Thyroid gland (tissue), 4 donors: Measurements from ENCODE around the gene FKBP1A. TPM values are rescaled to one million over a fixed set of nuclear protein-coding genes. Genes with fewer than 3 reads are reported as not detected.

ENCODE experiments used
- DNase-seq, 2 donors: peaks; one replicate each; pipeline ENCODE4 v3.0.0-alpha.2; 2019
- H3K27ac ChIP-seq, 3 donors: fragments of 200-600 bp; sonication (generic); 1 replicate in 2 of 3; 2 replicates in 1 of 3; pipeline ENCODE4 v1.5.1; 2016 to 2019; ENCODE audit warnings: mild to moderate bottlenecking in 1 of 3, moderate library complexity in 1 of 3
- H3K27me3 ChIP-seq: fragments of 200-600 bp; sonication (generic); one replicate; pipeline ENCODE4 v1.5.1; 2019
- H3K36me3 ChIP-seq, 2 donors: fragments of 200-600 bp; sonication (generic); one replicate each; pipeline ENCODE4 v1.5.1; 2016 to 2019
- H3K4me1 ChIP-seq, 2 donors: fragments of 200-600 bp; sonication (generic); one replicate each; pipeline ENCODE4 v1.5.1; 2017 to 2019
- H3K4me3 ChIP-seq, 3 donors: fragments of 200-600 bp; sonication (generic); replicated peaks in 1 of 3; 1 replicate in 2 of 3; 2 replicates in 1 of 3; pipeline ENCODE4 v1.5.1; 2016; ENCODE audit warnings: mild to moderate bottlenecking in 1 of 3
- H3K9me3 ChIP-seq: fragments of 200-600 bp; sonication (generic); one replicate; pipeline ENCODE4 v1.5.1; 2017
- CTCF ChIP-seq, 6 experiments: fragments of 200-600 bp in 3 of 6; fragments of 450-650 bp in 3 of 6; sonication (generic) in 3 of 6; IDR thresholded peaks; one replicate each; pipeline ENCODE4 v1.5.1; 2016 to 2019; ENCODE audit warnings: antibody characterized with exemption in 6 of 6, mild to moderate bottlenecking in 2 of 6, inconsistent platforms in 1 of 6, moderate library complexity in 1 of 6
- POLR2A ChIP-seq, 2 donors: fragments of 450-650 bp; IDR thresholded peaks; one replicate each; pipeline ENCODE4 v1.6.1; 2017; ENCODE audit warnings: antibody characterized with exemption in 2 of 2, mild to moderate bottlenecking in 2 of 2, moderate library complexity in 1 of 2
- WGBS, 2 donors: methylation state at CpG; one replicate each; pipeline ENCODE4 v1.1.5; 2017; 5-methylcytosine and 5-hydroxymethylcytosine counted together
- intact Hi-C: fragments of 100-400 bp; cut with DNase I; formaldehyde crosslinking; loops from one replicate; pipeline ENCODE4 v1.15.1; 2023
- total RNA-seq, 4 donors: library from RNA; depleted of rRNA; stranded (reverse); fragments of >200 nt; gene quantifications; one replicate each; pipeline ENCODE4 v1.2.3, GENCODE V29; 2016

The FKBP1A gene
- total RNA-seq, 4 donors from 2014 or later: 142 to 272 (median 189) TPM

- Histone ChIP-seq H3K4me1 (no peaks in the 10 kb centered on the region), H3K9me3 (no peaks in the 10 kb centered on the region), H3K4me3 (no peak overlapping the region), H3K27ac (no peak overlapping the region), H3K36me3 (peaks cover 1 to 4% of the 10 kb centered on the region in 2 donors), H3K27me3 (no peaks in the 10 kb centered on the region)
- peak; percentile 58 to 76 for DNase-seq
- 35 to 38% methylated on average over 5 of the region's 5 CpGs for WGBS, 2 donors
- intact Hi-C loops: loop anchor here (5.0 kb wide), 1 partner anchor 125 kb away; no protein-coding TSS in a partner anchor
- no peak for TF ChIP-seq POLR2A (IDR thresholded peaks at IDR 0.05)
- TF ChIP-seq CTCF (IDR thresholded peaks at IDR 0.05): peak; percentile 60 to 92 (median 74)
These were observed 44.5 kb upstream of the FKBP1A start for GRCh38 chr20:1437235-1437904.

- WGBS, 2 donors: 89 to 91% methylated on average over 8 of the region's 8 CpGs
These were observed 43.4 kb upstream of the FKBP1A start for GRCh38 chr20:1436263-1436662.

GRCh38 chr20:1435337-1435699, 42.5 kb upstream of the FKBP1A start:
- no peaks in the 10 kb centered on the region for H3K36me3 ChIP-seq
- intact Hi-C loops: loop anchor here (5.0 kb wide), 1 partner anchor 123 kb away; no protein-coding TSS in a partner anchor
- H3K4me1 ChIP-seq: no peaks in the 10 kb centered on the region
- no peak overlapping the region for H3K4me3 ChIP-seq
- no peak overlapping the region for H3K27ac ChIP-seq
- H3K27me3 ChIP-seq: no peaks in the 10 kb centered on the region
- no peak for DNase-seq
- TF ChIP-seq CTCF (IDR thresholded peaks at IDR 0.05) (no peak), POLR2A (IDR thresholded peaks at IDR 0.05) (no peak)
- no peaks in the 10 kb centered on the region for H3K9me3 ChIP-seq

More at GRCh38 chr20:1436263-1436662, 43.4 kb upstream of the FKBP1A start:
- H3K4me3 ChIP-seq: no peak overlapping the region
- DNase-seq: no peak
- H3K9me3 ChIP-seq: no peaks in the 10 kb centered on the region
- H3K4me1 ChIP-seq: no peaks in the 10 kb centered on the region
- H3K36me3 ChIP-seq: no peaks in the 10 kb centered on the region
- no peak overlapping the region for H3K27ac ChIP-seq
- no peak for TF ChIP-seq POLR2A (IDR thresholded peaks at IDR 0.05)
- no peak for TF ChIP-seq CTCF (IDR thresholded peaks at IDR 0.05)
- H3K27me3 ChIP-seq: no peaks in the 10 kb centered on the region
- intact Hi-C loops: loop anchor here (5.0 kb wide), 1 partner anchor 124 kb away; no protein-coding TSS in a partner anchor

- H3K27ac ChIP-seq: no peak overlapping the region
- TF ChIP-seq CTCF (IDR thresholded peaks at IDR 0.05) (no peak), POLR2A (IDR thresholded peaks at IDR 0.05) (no peak)
- intact Hi-C loops: loop anchor here (5.0 kb wide), 1 partner anchor 122 kb away; no protein-coding TSS in a partner anchor
- no peak overlapping the region for H3K4me3 ChIP-seq
- no peaks in the 10 kb centered on the region for H3K36me3 ChIP-seq
- no peaks in the 10 kb centered on the region for H3K4me1 ChIP-seq
- 68 to 71% methylated on average over 2 of the region's 2 CpGs for WGBS, 2 donors
- H3K9me3 ChIP-seq: no peaks in the 10 kb centered on the region
- DNase-seq: no peak
- H3K27me3 ChIP-seq: no peaks in the 10 kb centered on the region
These were observed 41.9 kb upstream of the FKBP1A start for GRCh38 chr20:1434571-1435336.

- no peaks in the 10 kb centered on the region for H3K36me3 ChIP-seq
- H3K4me1 ChIP-seq: no peaks in the 10 kb centered on the region
- H3K27ac ChIP-seq: no peak overlapping the region
- TF ChIP-seq CTCF (IDR thresholded peaks at IDR 0.05) (no peak), POLR2A (IDR thresholded peaks at IDR 0.05) (no peak)
- H3K27me3 ChIP-seq: no peaks in the 10 kb centered on the region
- H3K9me3 ChIP-seq: no peaks in the 10 kb centered on the region
- 47 to 53% methylated on average over 1 of the region's 1 CpG for WGBS, 2 donors
- no peak for DNase-seq
- intact Hi-C loops: no loop called here
- H3K4me3 ChIP-seq: no peak overlapping the region
These were observed 38.3 kb upstream of the FKBP1A start for GRCh38 chr20:1431158-1431557.
